GM10266 (cell line): ENCODE measurements around the gene MRPS11.

Source experiments
- DNase-seq: peaks from one replicate; pipeline ENCODE4 v3.0.0; 2012; ENCODE audit errors: extremely low spot score
- TF ChIP-seq, protein P1 (sequence below): IDR thresholded peaks from 2 replicates; pipeline ENCODE4 v1.5.1; 2012; ENCODE audit warnings: mild to moderate bottlenecking, low read depth; ENCODE audit not compliant: control insufficient read depth, insufficient read depth; ENCODE audit errors: missing control alignments

Gene MRPS11

GRCh38 chr15:88447206-88447605 lies 20.3 kb upstream of the MRPS11 start:
- TF ChIP-seq, protein P1, sequence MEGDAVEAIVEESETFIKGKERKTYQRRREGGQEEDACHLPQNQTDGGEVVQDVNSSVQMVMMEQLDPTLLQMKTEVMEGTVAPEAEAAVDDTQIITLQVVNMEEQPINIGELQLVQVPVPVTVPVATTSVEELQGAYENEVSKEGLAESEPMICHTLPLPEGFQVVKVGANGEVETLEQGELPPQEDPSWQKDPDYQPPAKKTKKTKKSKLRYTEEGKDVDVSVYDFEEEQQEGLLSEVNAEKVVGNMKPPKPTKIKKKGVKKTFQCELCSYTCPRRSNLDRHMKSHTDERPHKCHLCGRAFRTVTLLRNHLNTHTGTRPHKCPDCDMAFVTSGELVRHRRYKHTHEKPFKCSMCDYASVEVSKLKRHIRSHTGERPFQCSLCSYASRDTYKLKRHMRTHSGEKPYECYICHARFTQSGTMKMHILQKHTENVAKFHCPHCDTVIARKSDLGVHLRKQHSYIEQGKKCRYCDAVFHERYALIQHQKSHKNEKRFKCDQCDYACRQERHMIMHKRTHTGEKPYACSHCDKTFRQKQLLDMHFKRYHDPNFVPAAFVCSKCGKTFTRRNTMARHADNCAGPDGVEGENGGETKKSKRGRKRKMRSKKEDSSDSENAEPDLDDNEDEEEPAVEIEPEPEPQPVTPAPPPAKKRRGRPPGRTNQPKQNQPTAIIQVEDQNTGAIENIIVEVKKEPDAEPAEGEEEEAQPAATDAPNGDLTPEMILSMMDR, result no peak
- DNase-seq, result no peak

DNA sequence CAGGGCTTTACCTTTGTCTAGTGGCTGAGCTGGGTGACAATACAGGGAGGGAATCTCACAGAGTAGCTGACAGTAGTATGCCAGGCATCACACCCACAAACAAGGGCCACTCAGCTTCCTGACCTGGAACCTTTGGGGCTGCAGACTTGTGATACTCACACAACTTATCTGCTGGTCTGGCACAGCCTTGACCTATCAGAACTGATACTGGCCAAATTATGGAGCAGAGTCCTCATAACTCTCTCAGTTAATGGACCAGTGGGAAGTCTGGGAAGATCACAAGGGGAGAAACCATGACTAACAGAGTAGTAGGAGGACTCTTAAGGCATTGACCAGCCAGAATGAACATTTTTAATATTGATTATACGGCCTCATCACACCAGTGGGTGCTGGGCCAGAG lies 19.8 kb upstream of the MRPS11 start:
- DNase-seq, result no peak
- TF ChIP-seq, protein P1, result no peak

GRCh38 chr15:88448991-88449461 lies 18.5 kb upstream of the MRPS11 start:
- no peak for DNase-seq
- TF ChIP-seq, protein P1, result no peak

- DNase-seq, result no peak
- TF ChIP-seq, protein P1, result no peak
Observed at GRCh38 chr15:88449581-88449980, 17.9 kb upstream of the MRPS11 start.

DNA sequence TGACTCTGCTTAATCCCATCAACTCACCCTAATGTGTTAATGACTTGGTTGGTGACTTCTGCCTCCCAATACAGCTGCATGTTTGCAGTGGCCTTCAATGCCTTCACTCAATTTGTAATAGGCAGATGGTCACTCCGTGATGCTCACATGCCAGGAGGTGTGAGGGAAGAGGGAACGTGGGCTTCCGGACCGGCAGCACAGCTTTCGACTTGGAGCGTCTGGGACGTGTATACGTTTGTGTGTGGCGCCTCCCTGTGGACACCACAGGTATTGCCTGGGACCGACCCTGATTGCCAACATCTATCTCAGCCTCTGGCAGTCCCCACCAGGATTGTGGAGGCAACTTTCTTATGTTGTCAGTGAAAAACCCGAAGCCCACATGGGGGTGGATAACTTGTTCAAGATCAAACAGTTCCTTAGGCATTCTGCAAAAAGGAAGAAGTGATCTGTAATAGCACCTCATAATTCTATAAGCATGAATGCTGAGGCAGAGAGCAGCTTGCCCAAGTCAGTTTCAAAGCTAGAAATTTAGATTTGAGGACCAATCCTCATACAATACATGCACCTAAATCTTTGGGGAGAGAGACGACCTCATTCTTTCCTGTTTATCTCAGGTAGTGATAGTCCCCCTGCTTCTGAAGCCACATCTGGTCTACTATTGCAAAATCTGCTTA lies 17.2 kb upstream of the MRPS11 start:
- DNase-seq, result peak; percentile 65
- TF ChIP-seq, protein P1, result peak; percentile 72

DNA sequence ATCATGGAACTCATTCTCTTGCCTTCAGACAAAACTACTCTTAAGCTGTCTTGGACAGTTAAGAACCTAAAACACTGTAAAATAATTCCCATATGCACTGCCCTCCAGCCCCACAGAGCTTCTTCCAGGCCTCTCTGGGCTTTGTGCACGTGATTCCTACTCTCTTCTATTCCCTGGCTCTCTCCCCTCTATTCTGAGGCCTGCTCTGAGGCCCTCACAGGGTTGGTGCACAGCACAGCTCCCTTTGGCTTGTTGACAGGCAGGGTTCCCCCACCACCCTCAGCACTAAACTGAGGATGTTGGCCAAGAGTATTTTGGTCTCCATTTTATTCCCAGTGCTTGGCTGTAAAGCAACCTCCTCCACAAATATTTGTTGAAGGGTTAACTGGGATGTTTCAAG lies 13.9 kb upstream of the MRPS11 start:
- DNase-seq, result no peak

GRCh38 chr15:88454236-88454635 lies 13.3 kb upstream of the MRPS11 start:
- TF ChIP-seq, protein P1, result no peak
- no peak for DNase-seq

More for the DNA sequence above, 13.9 kb upstream of the MRPS11 start:
- TF ChIP-seq, protein P1, result no peak
